ENCODE results near the gene OR51B4. TPM values are rescaled to one million over a fixed set of nuclear protein-coding genes. Genes with fewer than 3 reads are reported as not detected.

OR51B4 gene
- total and polyA plus RNA-seq, 9 of the 15 experiments (the other 6 are each of a cell fraction or from before 2014, with no cell fraction given), result 17.1 to 64.6 (median 39.9) TPM

DNA sequence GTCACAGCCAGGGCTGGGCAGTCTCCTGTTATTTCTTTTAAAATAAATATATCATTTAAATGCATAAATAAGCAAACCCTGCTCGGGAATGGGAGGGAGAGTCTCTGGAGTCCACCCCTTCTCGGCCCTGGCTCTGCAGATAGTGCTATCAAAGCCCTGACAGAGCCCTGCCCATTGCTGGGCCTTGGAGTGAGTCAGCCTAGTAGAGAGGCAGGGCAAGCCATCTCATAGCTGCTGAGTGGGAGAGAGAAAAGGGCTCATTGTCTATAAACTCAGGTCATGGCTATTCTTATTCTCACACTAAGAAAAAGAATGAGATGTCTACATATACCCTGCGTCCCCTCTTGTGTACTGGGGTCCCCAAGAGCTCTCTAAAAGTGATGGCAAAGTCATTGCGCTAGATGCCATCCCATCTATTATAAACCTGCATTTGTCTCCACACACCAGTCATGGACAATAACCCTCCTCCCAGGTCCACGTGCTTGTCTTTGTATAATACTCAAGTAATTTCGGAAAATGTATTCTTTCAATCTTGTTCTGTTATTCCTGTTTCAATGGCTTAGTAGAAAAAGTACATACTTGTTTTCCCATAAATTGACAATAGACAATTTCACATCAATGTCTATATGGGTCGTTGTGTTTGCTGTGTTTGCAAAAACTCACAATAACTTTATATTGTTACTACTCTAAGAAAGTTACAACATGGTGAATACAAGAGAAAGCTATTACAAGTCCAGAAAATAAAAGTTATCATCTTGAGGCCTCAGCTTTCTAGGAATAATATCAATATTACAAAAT lies 13.4 kb downstream of the OR51B4 start (continued):
- TF ChIP-seq, protein P1, sequence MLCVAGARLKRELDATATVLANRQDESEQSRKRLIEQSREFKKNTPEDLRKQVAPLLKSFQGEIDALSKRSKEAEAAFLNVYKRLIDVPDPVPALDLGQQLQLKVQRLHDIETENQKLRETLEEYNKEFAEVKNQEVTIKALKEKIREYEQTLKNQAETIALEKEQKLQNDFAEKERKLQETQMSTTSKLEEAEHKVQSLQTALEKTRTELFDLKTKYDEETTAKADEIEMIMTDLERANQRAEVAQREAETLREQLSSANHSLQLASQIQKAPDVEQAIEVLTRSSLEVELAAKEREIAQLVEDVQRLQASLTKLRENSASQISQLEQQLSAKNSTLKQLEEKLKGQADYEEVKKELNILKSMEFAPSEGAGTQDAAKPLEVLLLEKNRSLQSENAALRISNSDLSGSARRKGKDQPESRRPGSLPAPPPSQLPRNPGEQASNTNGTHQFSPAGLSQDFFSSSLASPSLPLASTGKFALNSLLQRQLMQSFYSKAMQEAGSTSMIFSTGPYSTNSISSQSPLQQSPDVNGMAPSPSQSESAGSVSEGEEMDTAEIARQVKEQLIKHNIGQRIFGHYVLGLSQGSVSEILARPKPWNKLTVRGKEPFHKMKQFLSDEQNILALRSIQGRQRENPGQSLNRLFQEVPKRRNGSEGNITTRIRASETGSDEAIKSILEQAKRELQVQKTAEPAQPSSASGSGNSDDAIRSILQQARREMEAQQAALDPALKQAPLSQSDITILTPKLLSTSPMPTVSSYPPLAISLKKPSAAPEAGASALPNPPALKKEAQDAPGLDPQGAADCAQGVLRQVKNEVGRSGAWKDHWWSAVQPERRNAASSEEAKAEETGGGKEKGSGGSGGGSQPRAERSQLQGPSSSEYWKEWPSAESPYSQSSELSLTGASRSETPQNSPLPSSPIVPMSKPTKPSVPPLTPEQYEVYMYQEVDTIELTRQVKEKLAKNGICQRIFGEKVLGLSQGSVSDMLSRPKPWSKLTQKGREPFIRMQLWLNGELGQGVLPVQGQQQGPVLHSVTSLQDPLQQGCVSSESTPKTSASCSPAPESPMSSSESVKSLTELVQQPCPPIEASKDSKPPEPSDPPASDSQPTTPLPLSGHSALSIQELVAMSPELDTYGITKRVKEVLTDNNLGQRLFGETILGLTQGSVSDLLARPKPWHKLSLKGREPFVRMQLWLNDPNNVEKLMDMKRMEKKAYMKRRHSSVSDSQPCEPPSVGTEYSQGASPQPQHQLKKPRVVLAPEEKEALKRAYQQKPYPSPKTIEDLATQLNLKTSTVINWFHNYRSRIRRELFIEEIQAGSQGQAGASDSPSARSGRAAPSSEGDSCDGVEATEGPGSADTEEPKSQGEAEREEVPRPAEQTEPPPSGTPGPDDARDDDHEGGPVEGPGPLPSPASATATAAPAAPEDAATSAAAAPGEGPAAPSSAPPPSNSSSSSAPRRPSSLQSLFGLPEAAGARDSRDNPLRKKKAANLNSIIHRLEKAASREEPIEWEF (CRISPR knock-in tag; IDR thresholded peaks at IDR 0.05), result peak; percentile 65; the same call in 1 of the 2 replicates
- peak; percentile 31; the same call in 1 of the 2 replicates for TF ChIP-seq ZNF583 (CRISPR knock-in tag; IDR thresholded peaks at IDR 0.05)
- TF ChIP-seq SMAD1 (IDR thresholded peaks at IDR 0.05; ENCODE audit: low read depth, low read length, partially characterized antibody), result peak; percentile 31
- TF ChIP-seq TAL1 (IDR thresholded peaks at IDR 0.05), result peak; percentile 94
- TF ChIP-seq ZNF239 (CRISPR knock-in tag; IDR thresholded peaks at IDR 0.05), result peak; percentile 40; the same call in 1 of the 2 replicates
- no peak for TF ChIP-seq SRSF3 (IDR thresholded peaks at IDR 0.05; ENCODE audit: insufficient read depth, low read length)
- peak in 1 of 3 experiments; percentile 70; a peak in 1 of 6 replicates for TF ChIP-seq ZBTB11 (CRISPR knock-in tag; IDR thresholded peaks at IDR 0.05)
- peak; percentile 98 for TF ChIP-seq DPF2 (IDR thresholded peaks at IDR 0.05)
- TF ChIP-seq TRIM24 (IDR thresholded peaks at IDR 0.05), result 0 out of 4 replicates have a peak, but pooled peaks of 1 of the 2 experiments have one; percentile 49
- TF ChIP-seq JUND (IDR thresholded peaks at IDR 0.05; ENCODE audit: borderline replicate concordance, low read depth, low read length), result peak; percentile 98
- TF ChIP-seq JUND (tag; IDR thresholded peaks at IDR 0.05; ENCODE audit: borderline replicate concordance, low read depth, low read length), result peak; percentile 87; the same call in 1 of the 3 replicates
- TF ChIP-seq ZKSCAN3 (CRISPR knock-in tag; IDR thresholded peaks at IDR 0.05), result no peak
- TF ChIP-seq JUN (IDR thresholded peaks at IDR 0.05; ENCODE audit: borderline replicate concordance, low read depth, low read length), result peak; percentile 93
- TF ChIP-seq JUN (CRISPR knock-in tag; IDR thresholded peaks at IDR 0.05; ENCODE audit: borderline replicate concordance), result no peak
- 0 out of 2 replicates have a peak, but pooled peaks have one; percentile 7 for TF ChIP-seq ZNF444 (CRISPR knock-in tag; IDR thresholded peaks at IDR 0.05)
